ENCODE results near the gene MTHFS. TPM values are rescaled to one million over a fixed set of nuclear protein-coding genes. Genes with fewer than 3 reads are reported as not detected.
"Not testable (repeated sequence)": the region's sequence is repeated elsewhere in the genome, so short reads cannot be mapped to it uniquely, and the experiment has no call there.

MTHFS gene
- total and polyA plus RNA-seq, 4 experiments from 2014 or later, result 21.3 to 136 (median 44.2) TPM

DNA sequence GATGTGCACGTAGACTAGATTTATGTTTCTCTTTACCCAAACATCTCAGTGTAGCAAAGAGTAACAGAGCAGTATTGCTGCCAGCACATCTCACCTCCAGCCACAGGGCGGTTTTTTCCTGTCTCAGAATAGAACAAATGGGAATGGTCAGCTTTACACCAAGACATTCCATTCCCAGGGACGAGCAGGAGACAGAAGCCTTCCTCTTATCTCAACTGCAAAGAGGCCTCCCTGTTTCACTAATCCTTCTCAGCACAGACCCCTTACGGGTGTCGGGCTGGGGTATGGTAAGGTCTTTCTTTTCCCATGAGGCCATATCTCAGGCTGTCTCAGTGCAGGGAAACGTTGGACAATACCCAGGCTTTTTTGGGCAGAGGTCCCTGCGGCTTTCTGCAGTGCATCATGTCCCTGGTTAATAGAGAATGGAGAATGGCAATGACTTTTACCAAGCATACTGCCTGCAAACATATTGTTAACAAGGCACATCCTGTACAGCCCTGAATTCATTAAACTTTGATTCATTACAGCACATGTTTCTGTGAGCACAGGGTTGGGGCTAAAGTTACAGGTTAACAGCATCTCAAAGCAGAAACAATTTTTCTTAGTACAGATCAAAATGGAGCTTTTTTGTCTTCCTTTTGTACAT, 38.9 kb upstream of the MTHFS start:
- H3K4me3 Mint-ChIP-seq; H3K4me3 ChIP-seq (ENCODE audit: low read length in 2 of 2); H3K9me3 ChIP-seq (ENCODE audit: control insufficient read depth in 1 of 2, low read length in 2 of 2); H3K9me3 Mint-ChIP-seq; H3K27ac Mint-ChIP-seq; H3K36me3 Mint-ChIP-seq; H3K4me1 ChIP-seq (ENCODE audit: insufficient read depth, low read length); H3K4me1 Mint-ChIP-seq; H3K27me3 ChIP-seq (ENCODE audit: insufficient read depth, low read length); H3K36me3 ChIP-seq (ENCODE audit: insufficient read depth, low read length); intact Hi-C loops (cut with micrococcal nuclease); H3K27ac ChIP-seq (ENCODE audit: low read depth, low read length); H3K27me3 Mint-ChIP-seq; DNase-seq; CTCF ChIA-PET (ENCODE audit: partially characterized antibody): not testable (repeated sequence)
- POLR2A ChIA-PET (ENCODE audit: partially characterized antibody), result interaction anchor here (0.6 kb wide), 1 partner anchor 600 kb away, joined by 3 read pairs; no protein-coding TSS in a partner anchor

GRCh38 chr15:79933231-79933630, 36.4 kb upstream of the MTHFS start:
- H3K27ac Mint-ChIP-seq, result no peak overlapping the region
- Histone ChIP-seq H3K27me3 (ENCODE audit: insufficient read depth, low read length) (no peaks in the 10 kb centered on the region), H3K4me1 (ENCODE audit: insufficient read depth, low read length) (no peaks in the 10 kb centered on the region), H3K27ac (ENCODE audit: low read depth, low read length) (no peak overlapping the region), H3K36me3 (ENCODE audit: insufficient read depth, low read length) (no peaks in the 10 kb centered on the region), H3K4me3 (ENCODE audit: low read length in 2 of 2) (no peak overlapping the region), H3K9me3 (ENCODE audit: control insufficient read depth in 1 of 2, low read length in 2 of 2) (no peaks in the 10 kb centered on the region)
- ChIA-PET CTCF (ENCODE audit: partially characterized antibody) (interaction anchor here (1.1 kb wide), 1 partner anchor 80 kb away, joined by 4 read pairs; no protein-coding TSS in a partner anchor), POLR2A (ENCODE audit: partially characterized antibody) (no interaction called here)
- DNase-seq, result no peak
- H3K9me3 Mint-ChIP-seq, result peaks cover 0 to 4% (median 0%) of the 10 kb centered on the region in 8 donors
- H3K27me3 Mint-ChIP-seq, result peaks cover 11% of the 10 kb centered on the region in 2 donors
- intact Hi-C loops (cut with micrococcal nuclease), result no loop called here
- no peak overlapping the region for H3K4me3 Mint-ChIP-seq
- H3K4me1 Mint-ChIP-seq, result peaks cover 0 to 3% (median 0%) of the 10 kb centered on the region in 4 donors
- no peaks in the 10 kb centered on the region for H3K36me3 Mint-ChIP-seq

GRCh38 chr15:79932447-79932846, 35.6 kb upstream of the MTHFS start:
- no peak overlapping the region for H3K27ac ChIP-seq (ENCODE audit: low read depth, low read length)
- POLR2A ChIA-PET (ENCODE audit: partially characterized antibody), result interaction anchor here (1.7 kb wide), 1 partner anchor 9 kb away, joined by 4 read pairs; no protein-coding TSS in a partner anchor
- no peaks in the 10 kb centered on the region for H3K9me3 ChIP-seq (ENCODE audit: control insufficient read depth in 1 of 2, low read length in 2 of 2)
- no peak overlapping the region for H3K4me3 ChIP-seq (ENCODE audit: low read length in 2 of 2)
- intact Hi-C loops (cut with micrococcal nuclease), result no loop called here
- no peak overlapping the region for H3K4me3 Mint-ChIP-seq
- DNase-seq, result no peak
- H3K4me1 ChIP-seq (ENCODE audit: insufficient read depth, low read length), result no peaks in the 10 kb centered on the region
- H3K27me3 ChIP-seq (ENCODE audit: insufficient read depth, low read length), result no peaks in the 10 kb centered on the region
- H3K36me3 Mint-ChIP-seq, result no peaks in the 10 kb centered on the region
- no peaks in the 10 kb centered on the region for H3K36me3 ChIP-seq (ENCODE audit: insufficient read depth, low read length)
- H3K4me1 Mint-ChIP-seq, result peaks cover 0 to 3% (median 0%) of the 10 kb centered on the region in 4 donors
- CTCF ChIA-PET (ENCODE audit: partially characterized antibody), result interaction anchor here (1.1 to 1.2 kb wide), 2 partner anchors 12 to 79 kb away, joined by 4 read pairs; no protein-coding TSS in a partner anchor
- no peak overlapping the region for H3K27ac Mint-ChIP-seq
- H3K27me3 Mint-ChIP-seq, result peaks cover 9 to 11% of the 10 kb centered on the region in 2 donors
- peaks cover 0 to 2% (median 0%) of the 10 kb centered on the region in 8 donors for H3K9me3 Mint-ChIP-seq

GRCh38 chr15:79930516-79930915, 33.7 kb upstream of the MTHFS start:
- Histone ChIP-seq H3K27ac (ENCODE audit: low read depth, low read length) (no peak overlapping the region), H3K4me1 (ENCODE audit: insufficient read depth, low read length) (no peaks in the 10 kb centered on the region), H3K4me3 (ENCODE audit: low read length in 2 of 2) (no peak overlapping the region), H3K27me3 (ENCODE audit: insufficient read depth, low read length) (no peaks in the 10 kb centered on the region), H3K36me3 (ENCODE audit: insufficient read depth, low read length) (no peaks in the 10 kb centered on the region), H3K9me3 (ENCODE audit: control insufficient read depth in 1 of 2, low read length in 2 of 2) (no peaks in the 10 kb centered on the region)
- H3K27ac Mint-ChIP-seq, result no peak overlapping the region
- H3K4me3 Mint-ChIP-seq, result no peak overlapping the region
- H3K36me3 Mint-ChIP-seq, result no peaks in the 10 kb centered on the region
- H3K27me3 Mint-ChIP-seq, result peaks cover 9 to 11% of the 10 kb centered on the region in 2 donors
- ChIA-PET POLR2A (ENCODE audit: partially characterized antibody) (no interaction called here), CTCF (ENCODE audit: partially characterized antibody) (no interaction called here)
- peaks cover 0 to 2% (median 0%) of the 10 kb centered on the region in 8 donors for H3K9me3 Mint-ChIP-seq
- intact Hi-C loops (cut with micrococcal nuclease), result no loop called here
- no peak for DNase-seq
- peaks cover 0 to 3% (median 0%) of the 10 kb centered on the region in 4 donors for H3K4me1 Mint-ChIP-seq

DNA sequence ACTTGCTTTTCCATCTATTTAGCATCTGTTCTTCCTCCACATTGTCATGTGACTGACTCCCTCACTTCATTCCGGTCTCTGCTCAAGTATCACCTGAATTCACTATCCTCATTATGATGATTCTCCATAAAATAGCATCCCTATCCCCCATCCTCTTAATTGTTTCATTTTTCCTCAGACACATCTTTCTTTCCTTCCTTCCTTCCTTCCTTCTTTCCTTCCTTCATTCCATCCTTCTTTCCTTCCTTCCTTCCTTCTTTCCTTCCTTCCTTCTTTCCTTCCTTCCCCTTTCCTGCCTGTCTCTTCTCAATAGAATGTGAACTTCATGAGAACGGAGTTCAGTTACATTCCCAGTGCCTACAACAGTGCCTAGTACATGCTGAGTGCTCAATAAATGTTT, 32.6 kb upstream of the MTHFS start:
- intact Hi-C loops (cut with micrococcal nuclease), result no loop called here
- H3K4me3 Mint-ChIP-seq, result no peak overlapping the region
- no peaks in the 10 kb centered on the region for H3K36me3 Mint-ChIP-seq
- peaks cover 0 to 2% (median 0%) of the 10 kb centered on the region in 8 donors for H3K9me3 Mint-ChIP-seq
- ChIA-PET CTCF (ENCODE audit: partially characterized antibody) (no interaction called here), POLR2A (ENCODE audit: partially characterized antibody) (no interaction called here)
- Histone ChIP-seq H3K4me3 (ENCODE audit: low read length in 2 of 2) (no peak overlapping the region), H3K4me1 (ENCODE audit: insufficient read depth, low read length) (peaks cover 3% of the 10 kb centered on the region), H3K27ac (ENCODE audit: low read depth, low read length) (no peak overlapping the region), H3K9me3 (ENCODE audit: control insufficient read depth in 1 of 2, low read length in 2 of 2) (no peaks in the 10 kb centered on the region), H3K36me3 (ENCODE audit: insufficient read depth, low read length) (no peaks in the 10 kb centered on the region), H3K27me3 (ENCODE audit: insufficient read depth, low read length) (no peaks in the 10 kb centered on the region)
- H3K27me3 Mint-ChIP-seq, result peaks cover 7 to 11% of the 10 kb centered on the region in 2 donors
- peaks cover 0 to 4% (median 2%) of the 10 kb centered on the region in 4 donors for H3K4me1 Mint-ChIP-seq
- DNase-seq, result no peak
- peak overlapping the region in 1 of 7 donors; percentile 59 for H3K27ac Mint-ChIP-seq

DNA sequence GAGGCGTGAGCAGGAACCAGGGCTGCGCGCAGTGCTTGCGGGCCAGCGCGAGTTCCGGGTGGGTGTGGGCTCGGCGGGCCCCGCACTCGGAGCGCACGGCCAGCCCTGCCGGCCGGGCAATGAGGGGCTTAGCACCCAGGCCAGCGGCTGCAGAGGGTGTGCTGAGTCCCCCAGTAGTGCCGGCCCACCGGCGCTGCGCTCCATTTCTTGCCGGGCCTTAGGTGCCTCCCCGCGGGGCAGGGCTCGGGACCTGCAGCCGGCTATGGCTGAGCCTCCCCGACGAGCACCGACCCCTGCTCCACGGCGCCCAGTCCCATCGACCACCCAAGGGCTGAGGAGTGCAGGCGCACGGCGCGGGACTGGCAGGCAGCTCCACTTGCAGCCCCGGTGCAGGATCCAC, 29.3 kb upstream of the MTHFS start:
- H3K9me3 ChIP-seq (ENCODE audit: control insufficient read depth in 1 of 2, low read length in 2 of 2); H3K27me3 ChIP-seq (ENCODE audit: insufficient read depth, low read length); intact Hi-C loops (cut with micrococcal nuclease); H3K4me3 Mint-ChIP-seq; H3K27ac Mint-ChIP-seq; H3K36me3 ChIP-seq (ENCODE audit: insufficient read depth, low read length); POLR2A ChIA-PET (ENCODE audit: partially characterized antibody); CTCF ChIA-PET (ENCODE audit: partially characterized antibody); H3K4me3 ChIP-seq (ENCODE audit: low read length in 2 of 2); H3K27ac ChIP-seq (ENCODE audit: low read depth, low read length); H3K27me3 Mint-ChIP-seq; DNase-seq: not testable (repeated sequence)
- H3K4me1 Mint-ChIP-seq, result peaks cover 10 to 31% (median 23%) of the 10 kb centered on the region in 4 donors
- peaks cover 17 to 29% of the 10 kb centered on the region in 2 donors for H3K36me3 Mint-ChIP-seq
- peaks cover 20% of the 10 kb centered on the region for H3K4me1 ChIP-seq (ENCODE audit: insufficient read depth, low read length)
- peaks cover 0 to 17% (median 11%) of the 10 kb centered on the region in 8 donors for H3K9me3 Mint-ChIP-seq

- peaks cover 10 to 31% (median 23%) of the 10 kb centered on the region in 4 donors for H3K4me1 Mint-ChIP-seq
- peak overlapping the region in 3 of 7 donors; percentile 35 to 96 (median 57) for H3K27ac Mint-ChIP-seq
- Histone ChIP-seq H3K4me3 (ENCODE audit: low read length in 2 of 2) (peak overlapping the region; percentile 88 to 91), H3K27me3 (ENCODE audit: insufficient read depth, low read length) (no peaks in the 10 kb centered on the region), H3K9me3 (ENCODE audit: control insufficient read depth in 1 of 2, low read length in 2 of 2) (no peaks in the 10 kb centered on the region), H3K27ac (ENCODE audit: low read depth, low read length) (peak overlapping the region; percentile 85), H3K4me1 (ENCODE audit: insufficient read depth, low read length) (peaks cover 20% of the 10 kb centered on the region), H3K36me3 (ENCODE audit: insufficient read depth, low read length) (peaks cover 4% of the 10 kb centered on the region)
- CTCF ChIA-PET (ENCODE audit: partially characterized antibody), result no interaction called here
- peaks cover 30 to 40% of the 10 kb centered on the region in 2 donors for H3K36me3 Mint-ChIP-seq
- intact Hi-C loops (cut with micrococcal nuclease), result no loop called here
- no peaks in the 10 kb centered on the region for H3K27me3 Mint-ChIP-seq
- DNase-seq, result no peak
- peaks cover 0 to 34% (median 22%) of the 10 kb centered on the region in 8 donors for H3K9me3 Mint-ChIP-seq
- POLR2A ChIA-PET (ENCODE audit: partially characterized antibody), result interaction anchor here (2.5 to 4.6 kb wide), 2 partner anchors 45 to 136 kb away, joined by 26 to 165 read pairs; partner anchors contain the start of genes BCL2A1 and ZFAND6
- H3K4me3 Mint-ChIP-seq, result peak overlapping the region in 6 of 8 donors; percentile 47 to 71 (median 49)
Observed at GRCh38 chr15:79924379-79924778, 27.6 kb upstream of the MTHFS start.
